Activated T-cell treated with anti-CD3 and anti-CD28 coated beads, Interleukin-2, amount 50 U/mL, for 24 hours (primary cell): ENCODE data around the gene ZNG1B.
A peak's percentile ranks its signal among the peaks of the same experiment; 100 is the strongest.
"Not testable (repeated sequence)": the region's sequence is repeated elsewhere in the genome, so short reads cannot be mapped to it uniquely, and the experiment has no call there.

Experiments used
- DNase-seq: peaks from one replicate; pipeline ENCODE4 v3.0.0-alpha.2; 2020
- H3K27ac Mint-ChIP-seq: 2 replicates; pipeline ENCODE4 v1.8.0; 2020; ENCODE audit warnings: mild to moderate bottlenecking, mixed read lengths
- H3K27me3 Mint-ChIP-seq: 2 replicates; pipeline ENCODE4 v1.8.0; 2020; ENCODE audit warnings: mixed read lengths
- H3K36me3 Mint-ChIP-seq: 2 replicates; pipeline ENCODE4 v1.8.0; 2020; ENCODE audit warnings: low read depth, mixed read lengths
- H3K4me1 Mint-ChIP-seq: 2 replicates; pipeline ENCODE4 v1.8.0; 2020; ENCODE audit warnings: low read depth, mixed read lengths
- H3K4me3 Mint-ChIP-seq: 2 replicates; pipeline ENCODE4 v1.8.0; 2020; ENCODE audit warnings: mild to moderate bottlenecking, moderate library complexity, mixed read lengths
- H3K9me3 Mint-ChIP-seq: 2 replicates; pipeline ENCODE4 v1.8.0; 2020; ENCODE audit warnings: mixed read lengths

ZNG1B gene

DNA sequence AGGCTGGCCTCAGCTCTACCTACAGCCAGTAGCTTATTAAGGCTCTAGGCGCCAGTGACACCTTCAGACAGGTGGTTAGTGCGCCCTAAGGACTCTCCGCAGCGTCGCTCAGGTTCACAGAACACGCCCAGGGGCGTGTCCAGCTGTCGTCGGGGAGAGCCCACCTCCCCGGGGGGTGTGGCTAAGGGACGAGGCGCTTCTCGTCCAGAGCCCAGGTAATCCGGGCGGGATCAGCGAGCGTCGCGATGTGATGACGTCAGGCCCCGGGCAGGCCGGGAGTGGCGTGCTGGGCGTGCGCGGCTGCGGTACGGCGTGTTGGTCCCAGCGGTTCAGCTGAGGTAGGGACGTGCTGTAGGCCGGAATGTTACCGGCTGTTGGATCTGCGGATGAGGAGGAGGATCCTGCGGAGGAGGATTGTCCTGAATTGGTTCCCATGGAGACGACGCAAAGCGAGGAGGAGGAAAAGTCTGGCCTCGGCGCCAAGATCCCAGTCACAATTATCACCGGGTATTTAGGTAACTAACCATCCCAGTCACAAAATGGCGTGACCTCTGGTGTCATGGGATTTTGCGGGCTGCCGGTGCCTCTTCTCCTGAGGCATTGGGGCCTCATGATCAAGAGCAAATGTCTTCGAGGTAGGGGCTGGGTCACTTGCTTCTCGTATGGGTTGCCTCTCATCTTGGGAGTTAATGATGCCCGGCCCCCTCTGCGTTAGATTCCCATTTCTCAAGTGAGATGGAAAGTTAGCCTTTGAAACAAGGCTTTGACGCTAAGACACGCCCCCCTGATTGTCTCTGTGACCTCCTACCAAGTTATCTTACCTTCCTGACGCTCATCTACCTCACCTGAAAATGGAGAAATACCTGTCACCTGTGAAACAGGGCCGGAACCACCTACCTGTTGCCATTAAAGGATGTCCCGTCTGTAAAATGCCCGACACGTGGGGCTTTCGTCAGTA lies at the start of gene ZNG1B:
Gene ZNG1B (plus strand): TSS at position 184 of the 958 bp plus-strand sequence. CDS start 178 bp downstream, at position 362.
- H3K36me3 Mint-ChIP-seq: peaks cover 13% of the 10 kb centered on the region
- peak; percentile 78 for DNase-seq

DNA sequence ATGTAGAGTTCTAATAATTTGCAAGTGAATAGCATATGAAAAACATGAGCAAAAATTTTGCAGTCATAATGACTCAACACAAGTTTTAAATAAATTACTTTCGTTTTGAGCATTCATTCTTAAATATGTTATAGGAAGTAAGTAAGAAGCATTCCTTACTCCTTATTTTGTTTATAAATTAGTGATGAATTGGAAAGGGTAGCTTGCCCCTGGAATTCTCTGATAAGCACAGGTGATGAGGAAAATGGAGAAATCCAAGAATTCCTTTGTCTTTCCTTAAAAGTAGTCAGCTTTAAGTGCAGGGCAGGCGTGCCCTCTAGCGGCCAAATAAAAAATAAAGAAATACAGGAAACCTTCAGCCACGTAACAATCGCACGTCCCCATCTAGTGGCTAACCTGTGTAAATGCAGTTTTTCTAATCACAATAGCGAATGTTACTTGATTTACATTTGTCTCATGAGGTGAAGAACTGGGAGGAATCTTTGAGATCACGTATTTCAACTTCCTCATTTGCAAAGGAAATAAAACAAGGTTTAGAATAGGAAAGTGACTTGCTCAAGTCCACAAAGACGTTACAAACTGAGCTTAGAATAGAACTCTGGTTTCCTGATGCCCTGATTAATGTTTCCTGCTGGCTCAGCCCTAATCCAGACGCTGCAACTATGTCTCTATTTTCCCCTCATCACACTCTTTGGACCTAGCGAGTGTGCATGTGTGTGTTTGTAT lies 47.2 kb upstream of the ZNG1B start:
- H3K27me3 Mint-ChIP-seq: peaks cover 8% of the 10 kb centered on the region

More for the DNA sequence above, at the start of gene ZNG1B:
- H3K27me3 Mint-ChIP-seq, H3K9me3 Mint-ChIP-seq, H3K4me1 Mint-ChIP-seq: not testable (repeated sequence)
- peak within 1 kb of the TSS; percentile 90 for H3K4me3 Mint-ChIP-seq
- H3K27ac Mint-ChIP-seq: peak within 1 kb of the TSS; percentile 97

DNA sequence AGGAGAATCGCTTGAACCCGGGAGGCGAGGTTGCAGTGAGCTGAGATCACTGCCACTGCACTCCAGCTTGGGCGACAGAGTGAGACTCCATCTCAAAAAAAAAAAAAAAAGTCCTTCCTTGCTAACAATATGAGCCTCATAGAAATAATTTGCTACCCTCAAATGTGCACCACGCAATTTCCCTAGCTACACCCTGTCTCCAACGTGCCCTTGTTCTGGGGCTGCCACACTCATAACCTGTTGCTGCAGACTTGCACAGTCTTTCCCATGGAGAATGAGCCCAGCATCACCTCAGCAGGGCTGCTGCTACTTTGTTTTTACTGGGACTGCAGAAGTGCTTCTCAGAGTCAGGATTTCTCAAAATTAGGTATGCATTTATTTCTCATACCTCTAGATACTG lies 46.4 kb upstream of the ZNG1B start:
- Mint-ChIP-seq H3K4me3 (no peak overlapping the region), H3K4me1 (peaks cover 17% of the 10 kb centered on the region), H3K27me3 (peaks cover 1% of the 10 kb centered on the region), H3K9me3 (no peaks in the 10 kb centered on the region), H3K36me3 (no peaks in the 10 kb centered on the region), H3K27ac (no peak overlapping the region)
- DNase-seq: no peak

More for the DNA sequence above, 47.2 kb upstream of the ZNG1B start:
- H3K9me3 Mint-ChIP-seq: no peaks in the 10 kb centered on the region
- H3K4me1 Mint-ChIP-seq: peaks cover 17% of the 10 kb centered on the region
- no peak for DNase-seq
- H3K27ac Mint-ChIP-seq: peak overlapping the region; percentile 75
- peak overlapping the region; percentile 65 for H3K4me3 Mint-ChIP-seq
- no peaks in the 10 kb centered on the region for H3K36me3 Mint-ChIP-seq

DNA sequence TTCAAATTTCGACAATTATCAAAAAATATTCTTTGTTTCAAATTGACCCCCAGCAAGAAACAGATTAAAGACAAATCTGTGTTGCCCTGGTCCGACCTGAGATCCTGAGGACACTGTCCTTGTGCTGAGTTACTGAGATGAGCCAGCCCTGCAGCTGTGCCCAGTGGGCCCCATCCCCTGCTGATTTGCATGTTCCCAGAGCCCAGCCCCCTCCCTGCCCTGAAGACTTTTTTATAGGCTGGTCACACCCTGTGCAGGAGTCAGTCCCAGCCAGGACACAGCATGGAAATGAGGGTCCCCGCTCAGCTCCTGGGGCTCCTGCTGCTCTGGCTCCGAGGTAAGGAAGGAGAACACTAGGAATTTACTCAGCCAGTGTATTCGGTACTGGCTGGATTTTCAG lies 31.4 kb upstream of the ZNG1B start:
- Mint-ChIP-seq H3K36me3 (no peaks in the 10 kb centered on the region), H3K4me1 (no peaks in the 10 kb centered on the region), H3K4me3 (no peak overlapping the region), H3K27ac (no peak overlapping the region), H3K9me3 (no peaks in the 10 kb centered on the region), H3K27me3 (peaks cover 36% of the 10 kb centered on the region)
- no peak for DNase-seq

DNA sequence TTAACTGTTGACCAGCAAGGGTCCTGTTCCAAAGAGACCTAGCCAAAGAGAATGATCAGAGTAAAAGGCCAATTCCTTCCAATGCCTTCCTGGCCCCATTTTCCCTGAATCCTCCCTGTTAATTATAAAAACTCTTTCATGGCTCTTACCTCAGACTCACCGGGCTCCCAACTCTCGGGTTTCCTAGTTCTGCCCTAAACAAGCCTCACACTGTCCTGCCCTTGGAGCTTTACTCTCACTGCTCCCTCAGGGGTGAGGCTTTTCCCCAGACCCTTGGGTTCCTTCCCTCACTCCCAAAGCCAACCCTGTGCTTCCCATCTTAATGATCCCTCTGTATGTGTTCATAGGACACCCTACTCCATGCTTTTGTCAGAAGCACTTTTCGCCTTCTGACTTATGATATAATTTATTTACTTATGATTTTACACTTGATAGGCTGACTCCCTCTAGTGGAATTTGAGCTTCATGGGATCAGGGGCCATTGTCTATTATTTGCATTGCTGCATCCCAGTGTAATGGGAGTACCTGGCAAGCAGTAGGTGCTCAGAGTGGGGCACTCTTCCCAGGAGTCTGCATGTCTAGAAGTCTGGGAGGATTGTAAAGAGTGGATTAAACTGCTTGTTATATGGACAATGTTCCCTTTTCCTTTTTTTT lies 29.9 kb upstream of the ZNG1B start:
- no peak for DNase-seq
- H3K27me3 Mint-ChIP-seq: peaks cover 30% of the 10 kb centered on the region
- H3K4me1 Mint-ChIP-seq: no peaks in the 10 kb centered on the region
- no peak overlapping the region for H3K4me3 Mint-ChIP-seq
- H3K9me3 Mint-ChIP-seq: no peaks in the 10 kb centered on the region
- no peaks in the 10 kb centered on the region for H3K36me3 Mint-ChIP-seq
- H3K27ac Mint-ChIP-seq: no peak overlapping the region

DNA sequence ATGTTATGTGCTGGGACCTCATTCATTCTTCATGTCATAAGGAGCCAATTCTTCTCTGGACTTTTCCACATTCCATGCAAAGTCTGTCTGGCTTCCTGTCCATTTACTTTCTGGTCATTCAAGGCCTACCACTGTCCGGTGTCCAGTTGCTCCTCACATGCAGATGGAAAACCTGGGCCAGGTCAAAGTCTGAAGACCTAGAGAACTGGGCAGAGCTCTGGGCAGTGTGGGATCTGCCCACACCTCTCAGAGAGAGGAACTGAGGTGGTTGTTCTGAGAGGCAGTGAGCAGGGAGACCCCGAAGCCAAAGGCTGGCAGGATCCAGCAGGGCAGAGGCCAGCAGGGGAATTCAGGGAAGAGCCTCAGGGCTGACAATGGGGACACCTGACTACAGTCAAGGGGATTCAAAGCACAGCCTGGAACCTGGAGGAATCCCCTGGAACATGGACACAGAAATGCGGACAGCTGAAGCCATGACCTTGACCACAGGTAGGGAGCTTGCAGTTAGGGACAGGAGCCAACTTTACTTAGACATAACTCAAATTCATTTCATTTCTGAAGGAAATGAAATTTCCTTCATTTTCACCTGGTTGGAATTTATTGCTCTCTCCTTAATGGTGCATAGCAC lies 25.7 kb upstream of the ZNG1B start:
- H3K4me1 Mint-ChIP-seq, H3K27ac Mint-ChIP-seq, H3K4me3 Mint-ChIP-seq, DNase-seq, H3K36me3 Mint-ChIP-seq, H3K9me3 Mint-ChIP-seq, H3K27me3 Mint-ChIP-seq: not testable (repeated sequence)

DNA sequence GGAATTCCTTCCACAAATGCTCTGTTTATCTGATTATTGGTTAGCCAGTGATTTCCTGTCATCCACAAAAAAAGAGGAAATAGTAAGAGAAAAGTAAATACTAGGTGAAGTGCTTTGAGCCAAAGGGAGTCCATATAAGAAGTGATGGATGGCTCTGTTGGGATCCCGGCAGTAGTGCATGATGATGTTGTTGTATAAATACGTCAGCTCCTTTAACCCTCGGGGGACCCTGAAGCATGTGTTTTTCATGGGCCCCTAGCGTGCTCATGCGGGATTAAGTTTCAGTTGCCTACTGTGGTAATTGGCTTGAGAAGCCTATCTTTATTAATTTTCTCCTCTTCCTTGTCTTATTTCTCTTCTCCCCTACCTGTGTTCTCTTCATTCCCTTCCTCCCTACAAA lies 24.7 kb upstream of the ZNG1B start:
- H3K4me1 Mint-ChIP-seq, H3K36me3 Mint-ChIP-seq, DNase-seq, H3K4me3 Mint-ChIP-seq, H3K27ac Mint-ChIP-seq, H3K9me3 Mint-ChIP-seq, H3K27me3 Mint-ChIP-seq: not testable (repeated sequence)

DNA sequence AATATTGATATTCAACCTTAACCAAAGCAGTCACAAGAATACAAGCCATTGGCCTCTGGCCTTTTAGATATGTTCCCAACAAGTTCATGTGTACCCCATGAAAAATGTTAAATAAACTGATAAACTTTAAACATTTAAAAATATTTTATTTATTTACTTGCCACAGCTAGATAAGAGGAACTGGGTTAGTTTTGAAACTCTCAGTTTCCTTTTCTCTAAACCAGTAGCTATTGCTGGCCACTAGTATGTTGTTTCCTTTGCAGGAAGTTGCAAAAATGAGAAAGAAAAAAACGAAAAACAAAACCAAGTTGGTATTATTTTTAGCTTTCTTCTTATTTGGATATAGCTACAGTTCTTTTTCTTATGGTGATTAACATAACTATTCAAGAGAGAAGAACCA lies 5.7 kb upstream of the ZNG1B start:
- H3K27me3 Mint-ChIP-seq, H3K27ac Mint-ChIP-seq, H3K36me3 Mint-ChIP-seq, H3K4me3 Mint-ChIP-seq, DNase-seq, H3K9me3 Mint-ChIP-seq, H3K4me1 Mint-ChIP-seq: not testable (repeated sequence)

DNA sequence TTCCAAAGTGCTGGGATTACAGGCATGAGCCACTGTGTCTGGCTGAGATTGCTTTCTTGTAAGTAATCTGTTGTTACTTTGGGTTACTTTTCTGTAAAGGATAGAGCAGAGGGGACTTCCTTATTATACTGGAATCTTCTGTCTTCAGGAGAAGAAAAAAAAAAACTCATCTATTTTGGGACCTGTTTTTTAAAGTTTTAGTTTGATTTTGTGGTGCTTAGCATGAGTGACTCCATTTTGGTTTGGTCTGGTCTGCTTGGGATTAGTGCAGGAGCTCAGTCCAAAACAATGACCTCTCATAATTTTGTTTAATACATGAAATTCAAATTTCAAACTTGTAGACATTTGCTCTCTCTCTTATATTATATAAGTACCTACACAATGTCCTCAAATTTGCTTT lies 4.0 kb upstream of the ZNG1B start:
- not testable (repeated sequence) for H3K4me1 Mint-ChIP-seq, H3K27me3 Mint-ChIP-seq, DNase-seq, H3K36me3 Mint-ChIP-seq, H3K9me3 Mint-ChIP-seq, H3K4me3 Mint-ChIP-seq, H3K27ac Mint-ChIP-seq

DNA sequence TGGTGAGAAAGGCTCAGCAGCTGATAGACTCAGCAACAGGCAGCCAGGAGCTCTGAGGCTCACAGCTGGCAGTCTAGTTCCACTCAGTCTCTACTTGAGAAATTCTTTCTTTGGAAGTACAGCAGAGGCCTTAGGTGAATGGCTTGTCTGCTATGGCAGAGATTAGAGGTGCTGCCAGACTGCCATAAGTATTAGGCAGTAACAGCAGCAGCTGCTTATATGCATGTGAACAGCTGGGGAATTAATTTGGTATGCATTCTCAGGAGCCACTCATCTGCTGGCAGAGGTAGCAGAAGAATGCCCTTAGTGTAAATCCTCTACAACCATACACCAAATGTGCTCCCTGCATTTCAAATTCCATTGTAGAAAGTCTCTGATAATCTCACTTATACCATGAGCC lies 28.3 kb downstream of the ZNG1B start:
- not testable (repeated sequence) for H3K9me3 Mint-ChIP-seq, H3K4me1 Mint-ChIP-seq, DNase-seq, H3K27me3 Mint-ChIP-seq, H3K27ac Mint-ChIP-seq, H3K36me3 Mint-ChIP-seq, H3K4me3 Mint-ChIP-seq

DNA sequence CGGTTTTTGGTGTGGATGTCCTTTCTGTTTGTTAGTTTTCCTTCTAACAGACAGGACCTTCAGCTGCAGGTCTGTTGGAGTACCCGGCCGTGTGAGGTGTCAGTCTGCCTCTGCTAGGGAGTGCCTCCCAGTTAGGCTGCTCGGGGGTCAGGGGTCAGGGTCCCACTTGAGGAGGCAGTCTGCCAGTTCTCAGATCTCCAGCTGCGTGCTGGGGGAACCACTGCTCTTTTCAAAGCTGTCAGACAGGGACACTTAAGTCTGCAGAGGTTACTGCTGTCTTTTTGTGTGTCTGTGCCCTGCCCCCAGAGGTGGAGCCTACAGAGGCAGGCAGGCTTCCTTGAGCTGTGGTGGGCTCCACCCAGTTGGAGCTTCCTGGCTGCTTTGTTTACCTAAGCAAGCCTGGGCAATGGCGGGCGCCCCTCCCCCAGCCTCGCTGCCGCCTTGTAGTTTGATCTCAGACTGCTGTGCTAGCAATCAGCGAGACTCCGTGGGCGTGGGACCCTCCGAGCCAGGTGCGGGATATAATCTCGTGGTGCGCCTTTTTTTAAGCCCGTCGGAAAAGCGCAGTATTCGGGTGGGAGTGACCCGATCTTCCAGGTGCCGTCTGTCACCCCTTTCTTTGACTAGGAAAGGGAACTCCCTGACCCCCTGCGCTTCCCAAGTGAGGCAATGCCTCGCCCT lies 39.3 kb downstream of the ZNG1B start:
- not testable (repeated sequence) for H3K4me1 Mint-ChIP-seq, H3K27me3 Mint-ChIP-seq, H3K9me3 Mint-ChIP-seq, H3K4me3 Mint-ChIP-seq, H3K27ac Mint-ChIP-seq, DNase-seq
- peaks cover 23% of the 10 kb centered on the region for H3K36me3 Mint-ChIP-seq

DNA sequence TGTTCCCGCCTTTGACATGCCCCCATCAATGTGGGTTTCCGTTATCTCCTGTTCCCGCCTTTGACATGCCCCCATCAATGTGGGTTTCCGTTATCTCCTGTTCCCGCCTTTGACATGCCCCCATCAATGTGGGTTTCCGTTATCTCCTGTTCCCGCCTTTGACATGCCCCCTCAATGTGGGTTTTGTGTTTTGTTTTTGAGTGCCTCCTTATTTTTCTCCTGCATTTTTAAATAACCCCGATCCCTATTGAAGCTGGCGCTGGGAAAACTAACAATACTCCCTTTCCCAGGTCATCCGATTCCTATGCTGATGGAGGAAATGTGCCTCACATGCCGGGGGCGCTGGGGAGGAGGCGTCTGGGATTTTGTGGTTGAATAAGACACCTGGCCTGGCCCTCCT lies 59.0 kb downstream of the ZNG1B start:
- H3K36me3 Mint-ChIP-seq, H3K27ac Mint-ChIP-seq, H3K4me3 Mint-ChIP-seq, DNase-seq, H3K9me3 Mint-ChIP-seq: not testable (repeated sequence)
- peaks cover 23% of the 10 kb centered on the region for H3K27me3 Mint-ChIP-seq
- peaks cover 14% of the 10 kb centered on the region for H3K4me1 Mint-ChIP-seq

DNA sequence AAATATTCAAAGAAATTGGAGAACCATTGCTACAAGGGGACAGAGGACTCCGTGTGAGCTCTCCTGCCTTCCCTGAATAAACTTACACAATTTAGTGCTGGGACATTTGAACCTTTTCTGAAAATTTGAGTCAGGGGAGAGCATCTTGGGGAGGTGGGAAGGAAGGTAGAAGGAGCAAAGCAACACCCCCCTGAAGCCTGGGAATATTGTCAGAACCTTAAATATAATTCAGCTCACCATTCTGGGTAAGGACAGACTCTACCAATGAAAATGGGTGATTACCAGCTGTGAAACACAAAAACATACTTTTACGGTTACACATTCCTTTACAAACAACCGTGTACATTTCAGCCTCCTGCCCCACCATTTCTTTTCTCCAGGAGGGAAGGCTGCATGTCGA lies 60.9 kb downstream of the ZNG1B start, which contains the start of gene FOXD4L1:
Gene FOXD4L1 (plus strand): TSS at position 301 of the 400 bp plus-strand sequence. CDS start 592 bp downstream, outside the sequence.
- DNase-seq, H3K27ac Mint-ChIP-seq, H3K36me3 Mint-ChIP-seq, H3K9me3 Mint-ChIP-seq: not testable (repeated sequence)
- Mint-ChIP-seq H3K4me3 (peak within 1 kb of the TSS; percentile 48), H3K27me3 (peaks cover 36% of the 10 kb centered on the region), H3K4me1 (peaks cover 23% of the 10 kb centered on the region)
